ENCODE measurements around the gene TANGO6. TPM values are rescaled to one million over a fixed set of nuclear protein-coding genes. Genes with fewer than 3 reads are reported as not detected.

TANGO6 gene
- total RNA-seq: 16.3 and 16.9 TPM in 2 replicates

GRCh38 chr16:68843482-68844210 is at the start of gene TANGO6:
Gene TANGO6 (plus strand): TSS chr16:68843531. CDS start chr16:68843618, 87 bp downstream.

GRCh38 chr16:69105501-69106361 is 262.4 kb downstream of the TANGO6 start, which contains the start of gene HAS3:
Gene HAS3 (plus strand): TSS chr16:69105653. CDS start chr16:69109396, 3,743 bp downstream.

DNA sequence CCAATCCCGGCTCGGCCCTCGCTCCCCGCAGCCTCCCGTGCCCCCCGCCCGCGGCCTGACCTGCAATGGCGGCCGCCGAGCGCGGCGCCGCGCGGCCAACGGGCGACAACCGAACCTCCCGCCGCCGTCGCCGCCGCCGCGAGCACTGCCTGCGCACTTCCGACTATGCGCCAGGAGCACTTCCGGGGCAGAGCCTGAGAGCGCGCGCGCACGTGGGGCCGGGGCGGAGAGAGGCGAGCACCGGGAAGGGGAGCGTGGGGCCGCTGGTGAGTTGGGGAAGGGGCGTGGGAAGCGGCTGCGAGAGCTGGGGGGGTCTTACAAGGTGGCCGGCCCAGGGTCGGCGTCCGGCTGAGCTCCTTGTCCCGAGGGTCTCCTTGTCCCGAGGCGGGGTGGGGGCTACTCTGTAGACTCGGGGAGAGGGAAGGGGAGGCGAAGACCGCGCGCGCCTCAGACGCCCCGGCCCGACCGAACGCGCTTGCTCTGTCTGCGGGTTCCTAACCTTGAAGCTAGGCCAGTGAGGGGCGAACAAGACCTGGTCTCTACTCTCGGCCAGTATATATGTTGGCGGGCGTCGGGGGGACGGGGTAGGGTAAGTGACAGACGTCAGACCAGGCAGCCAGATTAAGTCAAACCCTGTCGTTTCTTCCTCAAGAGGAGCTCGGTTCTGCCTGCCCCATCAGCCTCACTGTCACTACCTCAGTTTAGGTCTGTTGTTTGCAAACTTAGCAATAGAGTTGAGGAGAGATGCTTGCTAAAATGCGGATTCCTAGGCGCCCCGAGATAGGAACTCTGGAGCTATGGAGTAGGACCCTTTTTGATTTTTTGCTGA is 289.3 kb downstream of the TANGO6 start, which contains the start of the genes CHTF8 and UTP4:
Gene CHTF8 (minus strand): TSS at position 165 of the 829 bp plus-strand sequence. CDS start 11,130 bp downstream, outside the sequence.
Gene UTP4 (plus strand): TSS at position 226 of the 829 bp plus-strand sequence. CDS start 811 bp downstream, outside the sequence.

Other genes with a start within 250 kb of the TANGO6 start
- not detected in 2 replicates for gene CDH3, start 198.2 kb upstream of the TANGO6 start, total RNA-seq
- gene CDH1, start 106.2 kb upstream of the TANGO6 start, total RNA-seq: not detected in 2 replicates

Data from epithelial cell of umbilical artery (primary cell).